WI38 (cell line): Measurements from ENCODE around the gene PMPCB.
"Not testable (repeated sequence)": the region's sequence is repeated elsewhere in the genome, so short reads cannot be mapped to it uniquely, and the experiment has no call there.

Experiments used
- H3K4me3 ChIP-seq: 2 replicates; pipeline ENCODE4 v1.5.1; 2011; ENCODE audit warnings: low read depth, mild to moderate bottlenecking, control low read depth, low read length
- CTCF ChIP-seq: IDR thresholded peaks from 2 replicates; pipeline ENCODE4 v1.5.1; 2012; ENCODE audit warnings: low read depth, mild to moderate bottlenecking, control low read depth, low read length

Gene PMPCB

GRCh38 chr7:103296901-103297836, at the start of gene PMPCB:
Gene PMPCB, plus strand, starts transcription at chr7:103297435. Its CDS starts 25 bp downstream, at chr7:103297460.
- H3K4me3 ChIP-seq: peak within 1 kb of the TSS; percentile 64
- peak; percentile 88 for TF ChIP-seq CTCF

- H3K4me3 ChIP-seq: not testable (repeated sequence)
Observed at GRCh38 chr7:103253699-103254506, 43.3 kb upstream of the PMPCB start.

- not testable (repeated sequence) for H3K4me3 ChIP-seq
Observed at GRCh38 chr7:103264054-103264453, 33.2 kb upstream of the PMPCB start.

GRCh38 chr7:103266229-103266628, 31.0 kb upstream of the PMPCB start:
- not testable (repeated sequence) for H3K4me3 ChIP-seq

GRCh38 chr7:103273374-103273773, 23.9 kb upstream of the PMPCB start:
- H3K4me3 ChIP-seq: not testable (repeated sequence)

GRCh38 chr7:103274867-103275266, 22.4 kb upstream of the PMPCB start:
- H3K4me3 ChIP-seq: not testable (repeated sequence)

- H3K4me3 ChIP-seq: not testable (repeated sequence)
Observed at GRCh38 chr7:103278195-103278594, 19.0 kb upstream of the PMPCB start.

GRCh38 chr7:103279636-103279962, 17.6 kb upstream of the PMPCB start:
- H3K4me3 ChIP-seq: peak overlapping the region; percentile 63

- H3K4me3 ChIP-seq: peak overlapping the region; percentile 63
Observed at GRCh38 chr7:103279963-103280802, 17.1 kb upstream of the PMPCB start.

GRCh38 chr7:103280803-103281155, 16.5 kb upstream of the PMPCB start:
- H3K4me3 ChIP-seq: peak overlapping the region; percentile 63

GRCh38 chr7:103282802-103283427, 14.3 kb upstream of the PMPCB start:
- H3K4me3 ChIP-seq: not testable (repeated sequence)

GRCh38 chr7:103292122-103292521, 5.1 kb upstream of the PMPCB start:
- no peak for TF ChIP-seq CTCF

More at GRCh38 chr7:103292122-103292521, 5.1 kb upstream of the PMPCB start:
- H3K4me3 ChIP-seq: no peak overlapping the region
